Neural crest cell (in vitro differentiated cells): ENCODE measurements around the gene GOT1. TPM values are rescaled to one million over a fixed set of nuclear protein-coding genes. Genes with fewer than 3 reads are reported as not detected.

ENCODE experiments used
- DNase-seq: peaks from one replicate; pipeline ENCODE4 v3.0.0; 2021; ENCODE audit warnings: low read depth, mixed read lengths, low spot score
- H3K27ac Mint-ChIP-seq: one replicate; pipeline ENCODE4 v1.8.0; 2021; ENCODE audit warnings: mild to moderate bottlenecking, mixed read lengths; ENCODE audit not compliant: unreplicated experiment
- H3K27me3 Mint-ChIP-seq: 2 replicates; pipeline ENCODE4 v1.8.0; 2021; ENCODE audit warnings: low read depth, mild to moderate bottlenecking, mixed read lengths
- H3K36me3 Mint-ChIP-seq: 2 replicates; pipeline ENCODE4 v1.8.0; 2021; ENCODE audit warnings: low read depth, mild to moderate bottlenecking, mixed read lengths
- H3K4me1 Mint-ChIP-seq: 2 replicates; pipeline ENCODE4 v1.8.0; 2021; ENCODE audit warnings: mixed read lengths
- H3K4me3 Mint-ChIP-seq: one replicate; pipeline ENCODE4 v1.8.0; 2021; ENCODE audit warnings: mild to moderate bottlenecking, mixed read lengths
- H3K9me3 Mint-ChIP-seq: 2 replicates; pipeline ENCODE4 v1.8.0; 2021; ENCODE audit warnings: mixed read lengths
- CTCF ChIP-seq: fragments of 200-600 bp; sonication (generic); conservative IDR thresholded peaks from 2 replicates; pipeline ENCODE4 v1.5.0; 2021; ENCODE audit warnings: antibody characterized with exemption, mild to moderate bottlenecking
- total RNA-seq: library from RNA; stranded (reverse); gene quantifications from 2 replicates; pipeline ENCODE4 v1.2.1, GENCODE V29; 2021

Gene GOT1
- total RNA-seq, 1 donor from 2014 or later, result 30.8 TPM

GRCh38 chr10:99396471-99396870, 34.0 kb downstream of the GOT1 start:
- no peaks in the 10 kb centered on the region for H3K9me3 Mint-ChIP-seq
- peaks cover 4% of the 10 kb centered on the region for H3K4me1 Mint-ChIP-seq
- H3K27me3 Mint-ChIP-seq, result peaks cover 2% of the 10 kb centered on the region
- no peak overlapping the region for H3K27ac Mint-ChIP-seq
- DNase-seq, result no peak
- TF ChIP-seq CTCF, result no peak
- H3K36me3 Mint-ChIP-seq, result peaks cover 3% of the 10 kb centered on the region
- H3K4me3 Mint-ChIP-seq, result no peak overlapping the region

GRCh38 chr10:99395750-99396445, 34.5 kb downstream of the GOT1 start:
- Mint-ChIP-seq H3K4me3 (no peak overlapping the region), H3K27ac (no peak overlapping the region), H3K36me3 (peaks cover 3% of the 10 kb centered on the region), H3K4me1 (peaks cover 4% of the 10 kb centered on the region), H3K9me3 (no peaks in the 10 kb centered on the region), H3K27me3 (peaks cover 2% of the 10 kb centered on the region)
- TF ChIP-seq CTCF, result no peak
- no peak for DNase-seq

GRCh38 chr10:99394761-99395386, 35.5 kb downstream of the GOT1 start:
- no peak for TF ChIP-seq CTCF
- Mint-ChIP-seq H3K36me3 (peaks cover 3% of the 10 kb centered on the region), H3K27me3 (peaks cover 2% of the 10 kb centered on the region), H3K9me3 (no peaks in the 10 kb centered on the region), H3K4me3 (no peak overlapping the region), H3K27ac (no peak overlapping the region), H3K4me1 (peaks cover 4% of the 10 kb centered on the region)
- DNase-seq, result no peak

- Mint-ChIP-seq H3K36me3 (peaks cover 3% of the 10 kb centered on the region), H3K4me1 (peaks cover 4% of the 10 kb centered on the region), H3K27me3 (peaks cover 2% of the 10 kb centered on the region), H3K9me3 (no peaks in the 10 kb centered on the region), H3K27ac (peak overlapping the region; percentile 75), H3K4me3 (no peak overlapping the region)
- no peak for TF ChIP-seq CTCF
- no peak for DNase-seq
Observed at GRCh38 chr10:99394256-99394655, 36.2 kb downstream of the GOT1 start.

GRCh38 chr10:99393683-99394082, 36.7 kb downstream of the GOT1 start:
- no peak for TF ChIP-seq CTCF
- H3K4me1 Mint-ChIP-seq, result peaks cover 4% of the 10 kb centered on the region
- H3K27me3 Mint-ChIP-seq, result peaks cover 2% of the 10 kb centered on the region
- H3K9me3 Mint-ChIP-seq, result no peaks in the 10 kb centered on the region
- H3K36me3 Mint-ChIP-seq, result peaks cover 3% of the 10 kb centered on the region
- no peak overlapping the region for H3K4me3 Mint-ChIP-seq
- DNase-seq, result no peak
- H3K27ac Mint-ChIP-seq, result no peak overlapping the region
